Measurements from ENCODE around the gene MEG3. TPM values are rescaled to one million over a fixed set of nuclear protein-coding genes. Genes with fewer than 3 reads are reported as not detected.

MEG3 gene
- total and polyA plus RNA-seq, 2 of the 4 experiments (the other 2 are of a cell fraction) = 31.5 to 556 TPM

- DNase-seq = peak; percentile 36
- no peak overlapping the region for H4K5ac ChIP-seq (ENCODE audit: low read depth, low read length)
- no peak overlapping the region for H2AK9ac ChIP-seq (replicated peaks; ENCODE audit: low read depth, low read length, poor library complexity)
- H3K4ac ChIP-seq (ENCODE audit: low read depth, low read length) = no peak overlapping the region
- no peak overlapping the region for H3K9ac ChIP-seq (ENCODE audit: low read depth, low read length)
- ATAC-seq (ENCODE audit: low read depth) = no peak
- H3K18ac ChIP-seq (ENCODE audit: low read depth, low read length) = no peak overlapping the region
- ChIA-PET POLR2A (ENCODE audit: unreplicated experiment) (no interaction called here), CTCF (no interaction called here)
- H3K79me1 ChIP-seq (ENCODE audit: low read depth in 1 of 2, low read length in 2 of 2) = peaks cover 0 to 39% of the 10 kb centered on the region in 2 experiments; a peak in 2 of 4 replicates
- no peak overlapping the region for H3K4me2 ChIP-seq (ENCODE audit: low read depth, low read length)
- in situ Hi-C loops (cut with MboI; ENCODE audit: low sequenced_read_pairs) (loop anchor here (10.0 kb wide), 1 partner anchor 464 kb away; no protein-coding TSS in a partner anchor), intact Hi-C loops (cut with micrococcal nuclease) (no loop called here), dilution Hi-C loops (cut with HindIII; ENCODE audit: low sequenced_read_pairs, unreplicated experiment) (no loop called here)
- no TSS peak for BruUV-seq (replicated peaks)
- H3K23ac ChIP-seq (ENCODE audit: low read depth, low read length) = no peak overlapping the region
- no peak overlapping the region for H3K14ac ChIP-seq (replicated peaks; ENCODE audit: low read depth, low read length)
- H2BK5ac ChIP-seq (ENCODE audit: low read depth, low read length, poor library complexity, severe bottlenecking) = no peak overlapping the region
- no peak overlapping the region for H4K8ac ChIP-seq (ENCODE audit: low read depth in 2 of 2, low read length in 2 of 2)
- no peak overlapping the region for H4K91ac ChIP-seq (ENCODE audit: insufficient read depth, low read depth, low read length)
- H2BK120ac ChIP-seq (ENCODE audit: low read depth, low read length) = no peak overlapping the region
- H3K27ac ChIP-seq (ENCODE audit: insufficient read depth, low read length) = no peak overlapping the region
- TF ChIP-seq RCOR1 (IDR thresholded peaks at IDR 0.05; ENCODE audit: insufficient replicate concordance, low read length) (no peak), MAFK (IDR thresholded peaks at IDR 0.05; ENCODE audit: low read depth, low read length) (no peak), CEBPB (IDR thresholded peaks at IDR 0.05; ENCODE audit: low read depth, low read length) (no peak), POLR2A (IDR thresholded peaks at IDR 0.05; ENCODE audit: low read depth, low read length) (0 out of 2 replicates have a peak, but pooled peaks have one; percentile 39)
- no peak overlapping the region for H2BK15ac ChIP-seq (ENCODE audit: low read depth, low read length)
- no peak overlapping the region for H3K56ac ChIP-seq (ENCODE audit: extremely low read depth, insufficient read depth, low read length)
- H2BK20ac ChIP-seq (ENCODE audit: low read depth, low read length) = no peak overlapping the region
- no peak overlapping the region for H2AFZ ChIP-seq (replicated peaks; ENCODE audit: low read length, poor library complexity)
- H3K4me3 ChIP-seq (ENCODE audit: insufficient read depth, low read depth, low read length) = no peak overlapping the region
- no peak overlapping the region for H2AK5ac ChIP-seq (ENCODE audit: low read depth, low read length)
- peaks cover 13% of the 10 kb centered on the region; the same call in 1 of the 2 replicates for H3K9me1 ChIP-seq (ENCODE audit: insufficient read depth, low read length)
- peaks cover 98% of the 10 kb centered on the region for H4K20me1 ChIP-seq (ENCODE audit: insufficient read depth, low read length)
- WGBS, 2 experiments (ENCODE audit: extremely low coverage in 2 of 2, insufficient read length in 1 of 2) = 71% methylated on average over 3 of the region's 8 CpGs; no CpG with 5 or more reads in 1 of the 2 experiments
- H3K4me1 ChIP-seq (ENCODE audit: control insufficient read depth, insufficient read depth, low read length) = no peaks in the 10 kb centered on the region
- H3K36me3 ChIP-seq (ENCODE audit: control insufficient read depth, insufficient read depth, low read length) = peaks cover 51% of the 10 kb centered on the region
- no peaks in the 10 kb centered on the region for H3K27me3 ChIP-seq (ENCODE audit: control insufficient read depth, insufficient read depth, low read length)
- no peaks in the 10 kb centered on the region for H3K9me3 ChIP-seq (ENCODE audit: control insufficient read depth, insufficient read depth, low read length)
These were observed 23.3 kb downstream of the MEG3 start for GRCh38 chr14:100849115-100849781.
